CD14-positive monocyte (primary cell): Measurements from ENCODE around the gene PRAMEF13. TPM values are rescaled to one million over a fixed set of nuclear protein-coding genes. Genes with fewer than 3 reads are reported as not detected.
"Not testable (repeated sequence)": the region's sequence is repeated elsewhere in the genome, so short reads cannot be mapped to it uniquely, and the experiment has no call there.

Experiments
- DNase-seq, 3 donors: peaks; one replicate each; pipeline ENCODE4 v3.0.0-alpha.2; 2011 to 2022
- H2AFZ ChIP-seq: 2 replicates; pipeline ENCODE4 v1.6.0; 2012; ENCODE audit warnings: mild to moderate bottlenecking, low read depth, low read length, inconsistent platforms; ENCODE audit not compliant: insufficient read depth, poor library complexity, severe bottlenecking
- H3K27ac ChIP-seq, 2 donors: 1 replicate in 1 of 2; 2 replicates in 1 of 2; pipeline ENCODE4 v1.5.1; 2012 to 2013; ENCODE audit warnings: low read length in 2 of 2, control low read depth in 1 of 2, inconsistent platforms in 1 of 2, low read depth in 1 of 2, mild to moderate bottlenecking in 1 of 2
- H3K27me3 ChIP-seq, 2 donors: one replicate each; pipeline versions ENCODE4 v1.6.0 to v1.6.1; 2011 to 2013; ENCODE audit warnings: low read length in 2 of 2; ENCODE audit not compliant: control insufficient read depth in 2 of 2, insufficient read depth in 2 of 2
- H3K36me3 ChIP-seq, 2 donors: replicated peaks in 1 of 2; 1 replicate in 1 of 2; 2 replicates in 1 of 2; pipeline versions ENCODE4 v1.5.1 to v1.6.1; 2012 to 2013; ENCODE audit warnings: low read length in 2 of 2, control low read depth in 1 of 2, inconsistent platforms in 1 of 2, mild to moderate bottlenecking in 1 of 2; ENCODE audit not compliant: insufficient read depth in 2 of 2, control insufficient read depth in 1 of 2
- H3K4me1 ChIP-seq, 2 donors: 1 replicate in 1 of 2; 2 replicates in 1 of 2; pipeline versions ENCODE4 v1.5.1 to v1.6.1; 2012 to 2013; ENCODE audit warnings: low read length in 2 of 2, control low read depth in 1 of 2, inconsistent platforms in 1 of 2, mild to moderate bottlenecking in 1 of 2, moderate library complexity in 1 of 2; ENCODE audit not compliant: insufficient read depth in 2 of 2, control insufficient read depth in 1 of 2
- H3K4me2 ChIP-seq: replicated peaks from 2 replicates; pipeline ENCODE3; 2012; ENCODE audit warnings: low read length, moderate library complexity, mild to moderate bottlenecking; ENCODE audit not compliant: poor library complexity, severe bottlenecking; ENCODE audit errors: extremely low read depth
- H3K4me3 ChIP-seq, 3 experiments: fragments of 200-600 bp in 1 of 3; sonication (generic) in 1 of 3; replicated peaks in 1 of 3; 1 replicate in 2 of 3; 2 replicates in 1 of 3; pipeline ENCODE4 v1.5.1; 2011 to 2013; ENCODE audit warnings: low read length in 3 of 3, mild to moderate bottlenecking in 3 of 3, control low read depth in 2 of 3, low read depth in 2 of 3, inconsistent platforms in 1 of 3, moderate library complexity in 1 of 3
- H3K79me2 ChIP-seq: 2 replicates; pipeline ENCODE4 v1.6.0; 2012; ENCODE audit warnings: mild to moderate bottlenecking, control low read depth, inconsistent platforms, low read length, moderate library complexity; ENCODE audit not compliant: insufficient read depth
- H3K9ac ChIP-seq: 2 replicates; pipeline ENCODE4 v1.6.0; 2017; ENCODE audit warnings: low read length, mild to moderate bottlenecking; ENCODE audit not compliant: insufficient read depth, poor library complexity, severe bottlenecking
- H3K9me3 ChIP-seq, 2 donors: replicated peaks in 1 of 2; 1 replicate in 1 of 2; 2 replicates in 1 of 2; pipeline versions ENCODE4 v1.5.1 to v1.6.1; 2012 to 2013; ENCODE audit warnings: low read length in 2 of 2, control low read depth in 1 of 2; ENCODE audit not compliant: control insufficient read depth in 1 of 2, insufficient read depth in 1 of 2
- H4K20me1 ChIP-seq: 2 replicates; pipeline ENCODE4 v1.6.0; 2012; ENCODE audit warnings: mild to moderate bottlenecking, low read length, control low read depth, moderate library complexity; ENCODE audit not compliant: insufficient read depth
- H3K27ac Mint-ChIP-seq, 7 donors: one replicate each; pipeline ENCODE4 v1.8.0; 2020; ENCODE audit warnings: mild to moderate bottlenecking in 7 of 7, mixed read lengths in 7 of 7, moderate library complexity in 6 of 7, inconsistent platforms in 2 of 7
- H3K27me3 Mint-ChIP-seq, 3 donors: one replicate each; pipeline ENCODE4 v1.8.0; 2021 to 2022; ENCODE audit warnings: low read depth in 3 of 3, mild to moderate bottlenecking in 3 of 3, mixed read lengths in 3 of 3, moderate library complexity in 3 of 3, inconsistent platforms in 1 of 3
- H3K36me3 Mint-ChIP-seq, 2 donors: one replicate each; pipeline ENCODE4 v1.8.0; 2020; ENCODE audit warnings: mixed read lengths in 2 of 2, inconsistent platforms in 1 of 2, mild to moderate bottlenecking in 1 of 2
- H3K4me1 Mint-ChIP-seq: one replicate; pipeline ENCODE4 v1.8.0; 2020; ENCODE audit warnings: mild to moderate bottlenecking, mixed read lengths
- H3K4me3 Mint-ChIP-seq, 2 donors: one replicate each; pipeline ENCODE4 v1.8.0; 2020; ENCODE audit warnings: mild to moderate bottlenecking in 2 of 2, mixed read lengths in 2 of 2, moderate library complexity in 1 of 2
- H3K9me3 Mint-ChIP-seq, 7 donors: one replicate each; pipeline ENCODE4 v1.8.0; 2020 to 2022; ENCODE audit warnings: mixed read lengths in 7 of 7, mild to moderate bottlenecking in 6 of 7, moderate library complexity in 6 of 7, inconsistent platforms in 2 of 7
- WGBS: methylation state at CpG from one replicate; pipeline ENCODE4 v1.1.5; 2013; ENCODE audit warnings: missing lambda C conversion rate; ENCODE audit not compliant: insufficient coverage; 5-methylcytosine and 5-hydroxymethylcytosine counted together
- intact Hi-C, 2 donors: fragments of 100-400 bp; cut with micrococcal nuclease; formaldehyde crosslinking; loops; one replicate each; pipeline versions ENCODE4 v1.15.0 to v1.15.1; 2023
- polyA plus RNA-seq, 3 donors: library from polyadenylated mRNA; depleted of rRNA in 1 of 3; unstranded in 2 of 3; stranded (reverse) in 1 of 3; fragments of 300-500 nt in 2 of 3; fragments of >200 nt in 1 of 3; fragmentation: Illumina TruSeq in 2 of 3; gene quantifications; 1 replicate in 2 of 3; 2 replicates in 1 of 3; pipeline ENCODE4 v1.2.3, GENCODE V29; 2012 to 2021

Gene PRAMEF13
- polyA plus RNA-seq, 3 donors = not detected

DNA sequence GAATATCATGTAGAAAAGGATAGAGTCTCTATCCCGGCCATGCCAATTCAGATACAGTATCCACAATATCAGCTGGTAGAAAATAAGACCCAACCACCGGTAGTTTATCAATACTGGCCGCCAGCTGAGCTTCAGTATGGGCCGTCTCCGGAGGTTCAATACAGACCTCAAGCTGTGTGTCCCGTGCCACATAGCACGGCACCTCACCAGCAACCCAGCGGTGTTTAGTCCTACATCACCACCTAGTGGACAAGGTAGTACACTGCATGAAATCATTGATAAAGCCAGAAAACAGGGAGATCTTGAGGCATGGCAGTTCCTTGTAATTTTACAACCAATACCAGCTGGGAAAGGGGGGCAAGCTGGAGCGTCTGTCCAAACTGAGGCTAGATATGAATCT lies 7.5 kb upstream of the PRAMEF13 start:
- H3K36me3 ChIP-seq, H3K4me1 Mint-ChIP-seq, H3K4me3 ChIP-seq, H3K27ac Mint-ChIP-seq, H3K9me3 Mint-ChIP-seq, H3K9ac ChIP-seq, H3K79me2 ChIP-seq, H3K27me3 ChIP-seq, H3K27ac ChIP-seq, H3K4me3 Mint-ChIP-seq, H2AFZ ChIP-seq, H3K4me2 ChIP-seq, H3K9me3 ChIP-seq, H3K4me1 ChIP-seq, H3K36me3 Mint-ChIP-seq, H4K20me1 ChIP-seq, intact Hi-C loops, DNase-seq, H3K27me3 Mint-ChIP-seq: not testable (repeated sequence)
- no CpG with 5 or more reads among the region's 9 CpGs for WGBS

DNA sequence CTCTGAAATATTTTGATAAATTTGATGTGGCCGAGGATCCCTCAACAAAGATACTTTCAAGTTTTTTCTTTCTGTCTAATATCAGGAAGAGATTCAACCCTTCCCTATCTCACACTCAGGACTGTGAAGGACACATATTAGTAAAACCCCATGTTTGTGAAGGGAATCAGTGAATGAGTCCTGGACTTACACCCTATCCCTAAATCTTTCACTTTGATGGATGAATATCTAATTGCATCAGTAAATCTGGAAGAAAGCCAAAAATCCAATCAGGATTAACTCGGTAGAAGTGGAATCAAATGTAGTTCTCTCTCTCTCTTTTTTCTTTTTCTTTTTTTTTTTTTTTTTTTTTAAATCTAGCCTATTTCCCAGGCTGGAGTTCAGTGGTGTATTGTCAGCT lies 29.7 kb downstream of the PRAMEF13 start, which contains the start of gene PRAMEF9:
Gene PRAMEF9, plus strand, starts transcription at position 301 of the 400 bp plus-strand sequence. CDS start 3,433 bp downstream, outside the sequence.
- intact Hi-C loops, H3K36me3 ChIP-seq, H3K27ac ChIP-seq, H3K36me3 Mint-ChIP-seq, H3K9ac ChIP-seq, H3K27ac Mint-ChIP-seq, H3K79me2 ChIP-seq, H3K4me3 Mint-ChIP-seq, H3K4me1 Mint-ChIP-seq, H3K9me3 Mint-ChIP-seq, H3K27me3 ChIP-seq, DNase-seq, H2AFZ ChIP-seq, H3K4me3 ChIP-seq, H3K4me1 ChIP-seq, H3K27me3 Mint-ChIP-seq, H4K20me1 ChIP-seq, H3K4me2 ChIP-seq, H3K9me3 ChIP-seq: not testable (repeated sequence)
- no CpG with 5 or more reads among the region's 2 CpGs for WGBS

- H3K79me2 ChIP-seq, H3K36me3 Mint-ChIP-seq, H3K27ac Mint-ChIP-seq, H3K4me2 ChIP-seq, H3K9ac ChIP-seq, H2AFZ ChIP-seq, intact Hi-C loops, H3K27me3 ChIP-seq, DNase-seq, H3K9me3 ChIP-seq, H3K9me3 Mint-ChIP-seq, H3K4me3 ChIP-seq, H3K4me1 Mint-ChIP-seq, H3K36me3 ChIP-seq, H3K27ac ChIP-seq, H3K4me1 ChIP-seq, H3K27me3 Mint-ChIP-seq, H3K4me3 Mint-ChIP-seq, H4K20me1 ChIP-seq: not testable (repeated sequence)
- WGBS = no CpG with 5 or more reads among the region's 8 CpGs
Measured at GRCh38 chr1:13165531-13165930, 35.7 kb downstream of the PRAMEF13 start, which contains the start of gene HNRNPCL4. TSS of gene HNRNPCL4 (minus strand) at chr1:13165631. CDS start at chr1:13165467, 164 bp downstream.

DNA sequence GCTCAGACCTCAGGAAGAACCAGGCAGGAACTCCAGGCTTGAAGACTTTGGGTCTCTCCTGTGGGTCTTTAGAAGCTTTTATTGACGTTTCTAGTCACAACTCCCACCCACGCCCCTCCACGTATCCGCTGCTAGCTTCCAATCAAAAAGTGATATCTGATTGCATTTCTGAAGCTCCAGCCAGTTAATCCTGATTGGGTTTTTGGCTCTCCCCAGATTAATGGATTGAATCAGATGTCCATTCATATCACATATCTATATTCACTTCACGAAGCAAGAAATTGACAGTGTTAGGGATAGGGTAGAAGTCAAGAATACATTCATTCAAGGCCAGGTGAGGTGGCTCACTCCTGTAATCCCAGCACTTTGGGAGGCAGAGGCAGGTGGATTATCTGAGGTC lies 45.3 kb downstream of the PRAMEF13 start, which contains the start of gene PRAMEF26:
Gene PRAMEF26, minus strand, starts transcription at position 101 of the 400 bp plus-strand sequence. CDS start 2,914 bp downstream, outside the sequence.
- H3K27me3 ChIP-seq, H3K27me3 Mint-ChIP-seq, H3K9ac ChIP-seq, H3K79me2 ChIP-seq, H3K4me1 ChIP-seq, DNase-seq, H3K4me3 ChIP-seq, H3K27ac Mint-ChIP-seq, H3K36me3 Mint-ChIP-seq, H3K9me3 Mint-ChIP-seq, H4K20me1 ChIP-seq, H3K27ac ChIP-seq, H3K4me1 Mint-ChIP-seq, H3K4me3 Mint-ChIP-seq, H2AFZ ChIP-seq, H3K4me2 ChIP-seq, H3K36me3 ChIP-seq, intact Hi-C loops, H3K9me3 ChIP-seq: not testable (repeated sequence)
- no CpG with 5 or more reads among the region's 5 CpGs for WGBS
